SH-SY5Y (cell line): Measurements from ENCODE around the gene EIF4G1.

Experiments
- GATA2 ChIP-seq: IDR thresholded peaks from 2 replicates; pipeline ENCODE4 v1.6.1; 2011; ENCODE audit warnings: mild to moderate bottlenecking, low read depth, low read length
- GATA3 ChIP-seq: IDR thresholded peaks from 2 replicates; pipeline ENCODE4 v1.6.1; 2011; ENCODE audit warnings: low read depth, mild to moderate bottlenecking, low read length, moderate library complexity

GRCh38 chr3:184300378-184300720 lies 14.1 kb upstream of the EIF4G1 start:
- TF ChIP-seq GATA2 (no peak), GATA3 (no peak)
